CD4-positive, alpha-beta T cell treated with Interleukin-21 for 1 hour (primary cell): Measurements from ENCODE around the gene TUBA8.
"Not testable (repeated sequence)": the region's sequence is repeated elsewhere in the genome, so short reads cannot be mapped to it uniquely, and the experiment has no call there.

ENCODE experiments used
- DNase-seq: peaks from one replicate; pipeline ENCODE4 v3.0.0-alpha.2; 2020

TUBA8 gene

GRCh38 chr22:18077639-18078328 lies 32.8 kb upstream of the TUBA8 start, which contains the start of gene PEX26:
Gene PEX26 (plus strand): TSS chr22:18077990. CDS start chr22:18078377, 387 bp downstream.
- peak; percentile 96 for DNase-seq

- DNase-seq, result peak; percentile 49
Measured at GRCh38 chr22:18078329-18079041, 32.1 kb upstream of the TUBA8 start.

DNA sequence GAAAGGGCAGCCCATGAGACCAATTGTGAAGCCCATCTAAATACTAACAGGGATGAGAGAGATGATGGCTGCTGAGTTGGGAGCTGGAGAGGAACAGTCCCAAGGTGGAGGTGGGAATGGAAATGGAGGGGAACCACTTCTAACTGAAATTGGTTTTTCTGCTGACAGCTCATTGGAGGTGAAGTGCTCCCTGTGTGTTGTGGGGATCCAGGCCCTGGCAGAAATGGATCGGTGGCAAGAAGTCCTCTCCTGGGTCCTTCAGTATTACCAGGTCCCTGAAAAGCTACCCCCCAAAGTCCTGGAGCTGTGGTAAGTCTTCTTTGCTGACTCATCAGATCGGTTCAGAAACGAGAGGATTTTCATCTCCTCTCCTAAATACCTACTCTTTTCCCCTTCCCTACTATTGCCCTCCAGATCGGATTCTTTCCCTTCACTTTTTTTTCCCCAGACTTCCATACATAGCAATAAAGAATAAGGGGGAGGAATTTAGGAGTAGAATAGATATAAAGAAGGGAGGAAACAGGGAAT lies 30.8 kb upstream of the TUBA8 start:
- no peak for DNase-seq

DNA sequence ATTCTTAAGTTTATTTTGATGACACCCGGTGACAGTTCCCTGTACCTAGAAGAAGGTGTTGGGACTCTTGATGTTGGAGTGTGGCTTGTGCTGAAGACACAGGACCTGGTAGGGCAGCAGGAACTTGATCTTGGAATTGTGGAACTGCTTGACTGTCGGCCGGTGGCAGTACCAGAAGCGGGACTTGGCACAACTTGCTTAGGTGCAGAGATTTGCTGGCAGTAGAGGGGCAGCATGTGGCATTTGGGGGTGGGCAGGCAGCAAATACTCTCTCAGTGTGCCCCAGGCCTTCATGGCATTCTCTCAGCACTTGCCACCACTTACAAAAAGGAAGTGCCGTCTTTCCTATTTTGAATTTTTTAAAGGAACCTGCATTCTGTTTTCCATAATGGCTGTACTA lies 29.2 kb upstream of the TUBA8 start:
- DNase-seq, result no peak

GRCh38 chr22:18082467-18082866 lies 28.1 kb upstream of the TUBA8 start:
- no peak for DNase-seq

GRCh38 chr22:18083406-18083805 lies 27.2 kb upstream of the TUBA8 start:
- DNase-seq, result no peak

DNA sequence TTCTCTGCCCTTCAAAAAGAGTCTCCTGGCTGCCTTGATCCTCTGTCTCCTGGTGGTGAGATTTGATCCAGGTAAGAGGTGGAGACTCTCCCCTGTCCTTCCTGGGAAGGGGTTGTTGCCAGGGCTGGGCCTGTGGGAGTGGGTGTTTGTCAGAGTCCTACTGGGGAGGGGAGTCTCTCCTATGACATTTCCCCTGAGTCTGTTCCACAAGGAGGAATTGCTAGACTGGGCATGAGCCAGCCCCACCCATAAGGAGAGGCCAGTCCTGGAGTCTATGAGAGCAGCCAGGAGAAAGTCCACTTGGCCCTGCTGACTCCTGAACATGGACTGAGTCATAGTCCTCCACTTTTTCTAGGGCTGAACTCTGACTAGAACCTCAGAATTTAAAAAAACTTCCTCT lies 25.4 kb upstream of the TUBA8 start:
- DNase-seq, result no peak

DNA sequence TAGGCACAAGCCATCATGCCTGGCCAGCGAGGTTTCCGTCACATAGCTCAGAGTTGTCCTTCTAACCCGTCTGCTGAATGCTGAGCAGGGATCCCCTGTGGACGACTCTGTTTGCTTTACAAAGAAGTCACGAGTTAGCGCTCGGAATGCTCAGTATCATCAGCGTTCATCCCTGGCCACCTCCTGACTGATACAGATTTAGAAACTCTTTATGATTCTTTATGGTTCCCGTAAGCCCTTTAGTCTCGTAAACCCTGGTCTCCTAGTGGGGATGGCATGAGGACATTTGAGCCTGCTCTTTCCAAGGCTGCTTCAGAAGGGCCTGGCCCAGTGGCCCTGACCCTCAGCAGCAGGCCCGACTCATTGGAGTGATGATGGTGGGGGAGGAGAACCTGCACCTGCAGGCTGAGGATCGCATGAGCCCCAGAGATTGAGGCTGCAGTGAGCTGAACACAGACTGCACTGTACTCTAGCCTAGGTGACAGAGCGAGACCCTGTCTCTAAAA lies 23.2 kb upstream of the TUBA8 start:
- no peak for DNase-seq

DNA sequence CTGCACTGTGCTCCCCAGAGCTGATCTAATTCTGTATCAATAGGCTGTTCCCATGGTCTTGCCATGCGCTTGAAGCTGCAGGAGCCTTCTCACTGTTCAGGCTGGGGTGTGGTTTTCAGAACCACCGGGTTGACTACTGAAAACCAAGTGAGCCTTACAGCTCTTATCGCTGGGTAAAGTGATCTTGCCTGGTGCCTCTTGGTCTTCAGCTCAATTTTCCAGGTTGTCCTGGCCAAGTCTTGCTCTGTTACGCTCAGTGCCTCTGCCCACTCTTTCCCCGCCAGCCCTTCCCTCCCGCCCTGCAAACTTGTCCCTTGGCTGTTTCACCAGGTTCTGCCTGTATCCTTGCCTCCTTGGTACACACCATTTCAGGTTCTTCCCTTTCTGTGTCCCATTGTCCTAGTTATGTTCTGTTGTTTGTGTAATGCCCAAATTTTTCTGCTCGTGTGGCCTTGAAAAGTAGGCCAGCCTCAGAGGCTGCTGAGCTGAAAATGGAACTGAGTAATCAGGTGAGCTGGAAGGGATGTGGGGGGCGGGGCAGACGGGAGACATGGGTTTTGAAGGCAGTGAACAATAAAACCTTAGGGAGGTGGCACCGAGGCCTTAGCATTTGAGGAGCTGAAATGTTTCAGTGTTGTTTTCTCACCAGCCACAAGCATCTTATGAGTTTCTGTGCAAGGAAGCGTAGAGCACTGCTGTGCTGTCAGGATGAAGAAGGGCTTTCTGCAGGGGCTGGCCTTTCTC lies 21.6 kb upstream of the TUBA8 start:
- DNase-seq, result peak; percentile 5

- DNase-seq, result no peak
Measured at GRCh38 chr22:18090286-18090685, 20.3 kb upstream of the TUBA8 start.

GRCh38 chr22:18091478-18091877 lies 19.1 kb upstream of the TUBA8 start:
- no peak for DNase-seq

- DNase-seq, result peak; percentile 51
Measured at GRCh38 chr22:18091916-18092526, 18.6 kb upstream of the TUBA8 start.

DNA sequence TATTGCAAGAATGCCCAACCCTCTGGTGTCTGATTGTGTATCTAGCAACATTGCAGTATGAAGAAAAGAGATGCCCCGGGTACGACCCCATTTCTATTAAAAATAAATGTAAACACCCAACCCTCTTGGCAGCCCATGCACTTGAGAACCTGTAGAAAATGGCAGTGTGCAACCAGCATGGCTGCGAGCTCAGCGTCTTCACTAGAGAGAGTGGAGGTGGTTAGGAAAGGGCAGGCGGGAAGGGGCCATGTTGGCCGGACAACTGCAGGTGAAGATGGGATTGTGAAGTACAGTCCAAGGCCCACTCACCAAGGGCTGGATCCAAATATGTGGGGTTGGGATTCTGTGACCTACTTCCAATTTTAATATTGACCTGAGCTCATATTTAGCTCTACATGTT lies 16.9 kb upstream of the TUBA8 start:
- no peak for DNase-seq

- DNase-seq, result no peak
Measured at GRCh38 chr22:18095101-18095805, 15.4 kb upstream of the TUBA8 start.

DNA sequence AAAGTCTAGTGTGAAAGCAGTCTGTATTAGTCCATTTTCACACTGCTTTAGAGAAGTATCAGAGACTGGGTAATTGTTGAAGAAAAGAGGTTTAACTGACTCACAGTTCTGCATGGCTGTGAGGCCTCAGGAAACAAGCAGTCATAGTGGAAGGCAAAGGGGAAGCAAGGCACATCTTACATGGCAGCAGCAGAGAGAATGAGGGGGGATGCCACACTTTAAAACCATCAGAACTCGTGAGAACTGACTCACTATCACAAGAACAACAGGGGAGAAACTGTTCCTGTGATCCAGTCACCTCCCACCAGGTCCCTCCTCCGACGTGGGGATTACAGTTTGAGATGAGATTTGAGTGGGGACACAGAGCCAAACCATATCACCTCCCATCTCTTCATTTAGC lies 13.8 kb upstream of the TUBA8 start:
- no peak for DNase-seq

- no peak for DNase-seq
Measured at GRCh38 chr22:18100781-18101180, 9.8 kb upstream of the TUBA8 start.

- DNase-seq, result no peak
Measured at GRCh38 chr22:18101536-18101935, 9.1 kb upstream of the TUBA8 start.

GRCh38 chr22:18103527-18104269 lies 6.9 kb upstream of the TUBA8 start:
- no peak for DNase-seq

DNA sequence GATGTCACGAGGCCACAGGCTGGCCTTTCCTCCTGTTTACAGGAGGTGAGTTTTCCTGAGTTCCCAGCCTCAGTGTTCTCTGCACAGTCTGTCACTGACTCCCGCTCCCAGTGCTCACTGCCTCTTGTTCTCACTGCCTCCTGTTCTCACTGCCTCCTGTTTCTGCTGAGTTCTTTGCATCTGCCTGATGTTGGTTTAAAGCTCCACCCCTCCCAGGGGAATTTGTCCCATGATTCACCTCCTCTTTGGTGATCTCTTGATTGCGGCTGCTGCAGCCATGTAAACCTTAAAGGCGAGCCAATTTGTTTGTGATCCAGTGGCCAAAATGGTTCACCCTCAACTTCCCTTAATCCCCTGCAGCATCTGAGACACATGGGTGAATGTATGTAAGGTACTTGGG lies 6.0 kb upstream of the TUBA8 start:
- no peak for DNase-seq

- DNase-seq, result not testable (repeated sequence)
Measured at GRCh38 chr22:18105981-18106380, 4.6 kb upstream of the TUBA8 start.

DNA sequence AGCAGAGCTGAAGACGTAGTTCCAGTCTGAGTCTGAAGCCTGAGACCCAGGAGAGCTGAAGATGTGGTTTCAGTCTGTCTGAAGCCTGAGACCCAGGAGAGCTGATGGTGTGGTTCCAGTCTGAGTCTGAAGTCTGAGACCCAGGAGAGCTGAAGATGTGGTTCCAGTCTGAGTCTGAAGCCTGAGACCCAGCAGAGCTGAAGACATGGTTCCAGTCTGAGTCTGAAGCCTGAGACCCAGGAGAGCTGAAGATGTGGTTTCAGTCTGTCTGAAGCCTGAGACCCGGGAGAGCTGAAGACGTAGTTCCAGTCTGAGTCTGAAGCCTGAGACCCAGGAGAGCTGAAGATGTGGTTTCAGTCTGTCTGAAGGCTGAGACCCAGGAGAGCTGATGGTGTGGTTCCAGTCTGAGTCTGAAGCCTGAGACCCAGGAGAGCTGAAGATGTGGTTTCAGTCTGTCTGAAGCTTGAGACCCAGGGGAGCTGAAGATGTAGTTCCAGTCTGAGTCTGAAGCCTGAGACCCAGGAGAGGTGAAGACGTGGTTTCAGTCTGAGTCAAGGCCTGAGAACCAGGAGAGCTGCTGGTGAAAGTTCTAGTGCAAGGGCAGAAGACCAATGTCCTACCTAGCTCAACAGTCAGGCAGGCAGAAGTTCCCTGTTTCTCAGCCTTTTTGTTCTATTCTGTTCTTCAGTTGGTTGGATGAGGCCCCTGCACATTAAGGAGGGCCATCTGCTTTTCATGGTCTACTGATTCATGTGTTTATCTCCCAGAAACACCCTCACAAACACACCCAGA lies 3.9 kb upstream of the TUBA8 start:
- not testable (repeated sequence) for DNase-seq
